ENCODE data around the gene BTK.

- TF ChIP-seq EP300 (IDR thresholded peaks at IDR 0.05) (no peak), CTCF (IDR thresholded peaks at IDR 0.05) (no peak)
Measured at GRCh38 chrX:101385026-101385684, 836 bp downstream of the BTK start.

Measured in tibial nerve (tissue), 4 donors.